Measurements from ENCODE around the gene INSYN2B.

Gene INSYN2B

GRCh38 chr5:169881702-169882303, 98.5 kb downstream of the INSYN2B start:
- DNase-seq, result no peak

GRCh38 chr5:169880785-169881184, 99.5 kb downstream of the INSYN2B start:
- no peak for DNase-seq

GRCh38 chr5:169880012-169880663, 100.2 kb downstream of the INSYN2B start:
- no peak for DNase-seq

GRCh38 chr5:169876386-169876785, 103.9 kb downstream of the INSYN2B start:
- DNase-seq, result no peak

GRCh38 chr5:169875731-169876130, 104.6 kb downstream of the INSYN2B start:
- no peak for DNase-seq

GRCh38 chr5:169875091-169875728, 105.1 kb downstream of the INSYN2B start:
- no peak for DNase-seq

GRCh38 chr5:169874621-169875020, 105.7 kb downstream of the INSYN2B start:
- DNase-seq, result no peak

- no peak for DNase-seq
These were observed 106.7 kb downstream of the INSYN2B start for GRCh38 chr5:169873642-169874041.

- no peak for DNase-seq
These were observed 108.3 kb downstream of the INSYN2B start for GRCh38 chr5:169871826-169872490.

- DNase-seq, result no peak
These were observed 110.1 kb downstream of the INSYN2B start for GRCh38 chr5:169870211-169870610.

GRCh38 chr5:169869066-169869465, 111.2 kb downstream of the INSYN2B start:
- no peak for DNase-seq

GRCh38 chr5:169867347-169867746, 112.9 kb downstream of the INSYN2B start:
- DNase-seq, result no peak

GRCh38 chr5:169864483-169864882, 115.8 kb downstream of the INSYN2B start:
- DNase-seq, result no peak

- DNase-seq, result no peak
These were observed 117.9 kb downstream of the INSYN2B start for GRCh38 chr5:169862391-169862811.

GRCh38 chr5:169861934-169862333, 118.4 kb downstream of the INSYN2B start:
- DNase-seq, result no peak

- DNase-seq, result no peak
These were observed 118.9 kb downstream of the INSYN2B start for GRCh38 chr5:169861433-169861832.

GRCh38 chr5:169860585-169860984, 119.7 kb downstream of the INSYN2B start:
- no peak for DNase-seq

- no peak for DNase-seq
These were observed 123.7 kb downstream of the INSYN2B start for GRCh38 chr5:169856571-169856970.

GRCh38 chr5:169851321-169851850, 128.9 kb downstream of the INSYN2B start:
- DNase-seq, result no peak

GRCh38 chr5:169850409-169850808, 129.9 kb downstream of the INSYN2B start:
- DNase-seq, result no peak

GRCh38 chr5:169848792-169849191, 131.5 kb downstream of the INSYN2B start:
- no peak for DNase-seq

GRCh38 chr5:169848271-169848670, 132.0 kb downstream of the INSYN2B start:
- DNase-seq, result no peak

GRCh38 chr5:169847519-169847918, 132.8 kb downstream of the INSYN2B start:
- DNase-seq, result no peak

GRCh38 chr5:169842699-169843098, 137.6 kb downstream of the INSYN2B start:
- no peak for DNase-seq
